ENCODE data around the gene USB1.

Gene USB1

GRCh38 chr16:58049232-58050185 is 48.3 kb downstream of the USB1 start:
- no peak for DNase-seq (ENCODE audit: low read depth)

- DNase-seq (ENCODE audit: low read depth): no peak
Measured at GRCh38 chr16:58051296-58051695, 50.1 kb downstream of the USB1 start.

GRCh38 chr16:58051821-58052603 is 50.8 kb downstream of the USB1 start:
- no peak for DNase-seq (ENCODE audit: low read depth)

GRCh38 chr16:58053682-58054005 is 52.4 kb downstream of the USB1 start:
- no peak for DNase-seq (ENCODE audit: low read depth)

- DNase-seq (ENCODE audit: low read depth): no peak
Measured at GRCh38 chr16:58054289-58054688, 53.1 kb downstream of the USB1 start.

GRCh38 chr16:58056580-58056979 is 55.4 kb downstream of the USB1 start:
- DNase-seq (ENCODE audit: low read depth): no peak

- DNase-seq (ENCODE audit: low read depth): no peak
Measured at GRCh38 chr16:58057121-58057520, 55.9 kb downstream of the USB1 start.

- no peak for DNase-seq (ENCODE audit: low read depth)
Measured at GRCh38 chr16:58057784-58058183, 56.6 kb downstream of the USB1 start.

GRCh38 chr16:58062821-58063220 is 61.6 kb downstream of the USB1 start:
- no peak for DNase-seq (ENCODE audit: low read depth)

GRCh38 chr16:58063377-58064076 is 62.3 kb downstream of the USB1 start:
- DNase-seq (ENCODE audit: low read depth): no peak

- DNase-seq (ENCODE audit: low read depth): no peak
Measured at GRCh38 chr16:58070585-58070984, 69.4 kb downstream of the USB1 start.
